ENCODE data around the gene ERG. TPM values are rescaled to one million over a fixed set of nuclear protein-coding genes. Genes with fewer than 3 reads are reported as not detected.

The ERG gene
- total and polyA plus RNA-seq, 9 of the 15 experiments (the other 6 are each of a cell fraction or from before 2014, with no cell fraction given) = 0.06 TPM; not detected in 8

DNA sequence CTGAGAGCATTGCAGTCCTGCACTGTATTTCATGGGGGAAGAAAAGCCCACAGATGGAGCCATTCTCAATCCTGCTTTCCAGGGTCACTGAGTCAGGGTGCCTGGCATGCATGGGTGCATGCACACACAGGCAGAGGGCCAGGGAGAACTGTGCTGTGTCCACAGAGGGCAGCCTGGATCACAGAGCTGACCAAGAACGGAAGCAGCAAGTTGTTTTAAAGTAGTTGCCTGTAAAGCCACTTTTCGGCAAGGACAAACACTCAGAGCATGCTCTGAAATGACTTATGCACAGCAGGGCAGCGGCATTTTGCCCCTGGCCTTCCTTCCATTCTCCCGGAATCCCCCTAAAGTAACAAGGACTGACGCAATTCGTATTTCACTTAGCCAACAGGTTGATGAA, 3.6 kb downstream of the ERG start:
- no peak overlapping the region for H3K9ac ChIP-seq (ENCODE audit: insufficient read depth in 1 of 2, low read depth in 2 of 2, low read length in 2 of 2)
- no peak overlapping the region for H3K4me3 ChIP-seq
- DNase-seq (ENCODE audit: extremely low read depth in 1 of 4, low spot score in 3 of 4) (no peak), FAIRE-seq (no peak), ATAC-seq (no peak)
- no peaks in the 10 kb centered on the region for H3K9me1 ChIP-seq (ENCODE audit: control insufficient read depth, insufficient read depth, low read length)
- POLR2A ChIA-PET = interaction anchor here (1.2 kb wide), 1 partner anchor 10 kb away, joined by 5 read pairs; no protein-coding TSS in a partner anchor
- no peaks in the 10 kb centered on the region for H3K79me2 ChIP-seq (ENCODE audit: control insufficient read depth, insufficient read depth, low read length)
- H3K36me3 ChIP-seq (ENCODE audit: control insufficient read depth, insufficient read depth, low read length) = no peaks in the 10 kb centered on the region
- H3K27ac ChIP-seq (ENCODE audit: extremely low read depth, low read depth, low read length) = no peak overlapping the region
- no peak overlapping the region for H3K4me2 ChIP-seq (ENCODE audit: insufficient read depth, low read length)
- 0 out of 2 replicates have a peak, but pooled peaks cover 4% of the 10 kb centered on the region for H4K20me1 ChIP-seq (replicated peaks; ENCODE audit: control insufficient read depth, insufficient read depth, low read length)
- no peaks in the 10 kb centered on the region for H3K9me3 ChIP-seq (replicated peaks; ENCODE audit: control insufficient read depth, insufficient read depth, low read depth, low read length)
- TF ChIP-seq, protein P1, sequence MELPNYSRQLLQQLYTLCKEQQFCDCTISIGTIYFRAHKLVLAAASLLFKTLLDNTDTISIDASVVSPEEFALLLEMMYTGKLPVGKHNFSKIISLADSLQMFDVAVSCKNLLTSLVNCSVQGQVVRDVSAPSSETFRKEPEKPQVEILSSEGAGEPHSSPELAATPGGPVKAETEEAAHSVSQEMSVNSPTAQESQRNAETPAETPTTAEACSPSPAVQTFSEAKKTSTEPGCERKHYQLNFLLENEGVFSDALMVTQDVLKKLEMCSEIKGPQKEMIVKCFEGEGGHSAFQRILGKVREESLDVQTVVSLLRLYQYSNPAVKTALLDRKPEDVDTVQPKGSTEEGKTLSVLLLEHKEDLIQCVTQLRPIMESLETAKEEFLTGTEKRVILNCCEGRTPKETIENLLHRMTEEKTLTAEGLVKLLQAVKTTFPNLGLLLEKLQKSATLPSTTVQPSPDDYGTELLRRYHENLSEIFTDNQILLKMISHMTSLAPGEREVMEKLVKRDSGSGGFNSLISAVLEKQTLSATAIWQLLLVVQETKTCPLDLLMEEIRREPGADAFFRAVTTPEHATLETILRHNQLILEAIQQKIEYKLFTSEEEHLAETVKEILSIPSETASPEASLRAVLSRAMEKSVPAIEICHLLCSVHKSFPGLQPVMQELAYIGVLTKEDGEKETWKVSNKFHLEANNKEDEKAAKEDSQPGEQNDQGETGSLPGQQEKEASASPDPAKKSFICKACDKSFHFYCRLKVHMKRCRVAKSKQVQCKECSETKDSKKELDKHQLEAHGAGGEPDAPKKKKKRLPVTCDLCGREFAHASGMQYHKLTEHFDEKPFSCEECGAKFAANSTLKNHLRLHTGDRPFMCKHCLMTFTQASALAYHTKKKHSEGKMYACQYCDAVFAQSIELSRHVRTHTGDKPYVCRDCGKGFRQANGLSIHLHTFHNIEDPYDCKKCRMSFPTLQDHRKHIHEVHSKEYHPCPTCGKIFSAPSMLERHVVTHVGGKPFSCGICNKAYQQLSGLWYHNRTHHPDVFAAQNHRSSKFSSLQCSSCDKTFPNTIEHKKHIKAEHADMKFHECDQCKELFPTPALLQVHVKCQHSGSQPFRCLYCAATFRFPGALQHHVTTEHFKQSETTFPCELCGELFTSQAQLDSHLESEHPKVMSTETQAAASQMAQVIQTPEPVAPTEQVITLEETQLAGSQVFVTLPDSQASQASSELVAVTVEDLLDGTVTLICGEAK (IDR thresholded peaks at IDR 0.05) = peak; percentile 6; the same call in 1 of the 2 replicates
- TF ChIP-seq, protein P1 (CRISPR knock-in tag; IDR thresholded peaks at IDR 0.05) = no peak
- TF ChIP-seq ZNF444 (CRISPR knock-in tag; IDR thresholded peaks at IDR 0.05) = no peak
- no peak overlapping the region for H2AFZ ChIP-seq (ENCODE audit: low read depth, low read length)
- intact Hi-C loops (cut with micrococcal nuclease) = no loop called here
- H3K27me3 ChIP-seq (ENCODE audit: control insufficient read depth in 2 of 2, insufficient read depth in 2 of 2, low read length in 2 of 2) = peaks cover 7 to 19% of the 10 kb centered on the region in 2 experiments
- no TSS peak for BruUV-seq (replicated peaks)
- no peaks in the 10 kb centered on the region; a peak in 1 of 5 replicates for H3K4me1 ChIP-seq (replicated peaks in 1 of 2; ENCODE audit: control insufficient read depth in 2 of 2, insufficient read depth in 2 of 2, low read length in 2 of 2)
- 0% methylated on average over 6 of the region's 6 CpGs for WGBS (ENCODE audit: insufficient coverage, low coverage, missing lambda C conversion rate)
- CTCF ChIA-PET (ENCODE audit: low intra/inter-chr PET ratio) = no interaction called here
- in situ Hi-C loops (cut with MboI) = no loop called here
